ENCODE measurements around the gene CCL25. TPM values are rescaled to one million over a fixed set of nuclear protein-coding genes. Genes with fewer than 3 reads are reported as not detected.

CCL25 gene
- total and polyA plus RNA-seq, 2 of the 4 experiments (the other 2 are of a cell fraction) = not detected

- no CpG with 5 or more reads among the region's 5 CpGs for WGBS, 2 experiments (ENCODE audit: extremely low coverage in 2 of 2, insufficient read length in 1 of 2)
- H2BK20ac ChIP-seq (ENCODE audit: low read depth, low read length) = no peak overlapping the region
- in situ Hi-C loops (cut with MboI; ENCODE audit: low sequenced_read_pairs) = no loop called here
Measured at GRCh38 chr19:8023371-8023770, 29.2 kb upstream of the CCL25 start.

More at GRCh38 chr19:8023371-8023770, 29.2 kb upstream of the CCL25 start:
- Histone ChIP-seq H4K20me1 (ENCODE audit: insufficient read depth, low read length) (no peaks in the 10 kb centered on the region), H3K27me3 (ENCODE audit: control insufficient read depth, insufficient read depth, low read length) (no peaks in the 10 kb centered on the region), H3K9me1 (ENCODE audit: insufficient read depth, low read length) (no peaks in the 10 kb centered on the region; the same call in 1 of the 2 replicates), H3K4me2 (ENCODE audit: low read depth, low read length) (no peak overlapping the region), H2AFZ (replicated peaks; ENCODE audit: low read length, poor library complexity) (no peak overlapping the region), H3K14ac (replicated peaks; ENCODE audit: low read depth, low read length) (no peak overlapping the region), H2BK120ac (ENCODE audit: low read depth, low read length) (no peak overlapping the region), H3K23ac (ENCODE audit: low read depth, low read length) (no peak overlapping the region), H3K36me3 (ENCODE audit: control insufficient read depth, insufficient read depth, low read length) (no peaks in the 10 kb centered on the region), H3K4me1 (ENCODE audit: control insufficient read depth, insufficient read depth, low read length) (no peaks in the 10 kb centered on the region), H3K27ac (ENCODE audit: insufficient read depth, low read length) (no peak overlapping the region), H4K5ac (ENCODE audit: low read depth, low read length) (no peak overlapping the region), H4K91ac (ENCODE audit: insufficient read depth, low read depth, low read length) (no peak overlapping the region), H3K18ac (ENCODE audit: low read depth, low read length) (no peak overlapping the region), H3K79me1 (ENCODE audit: low read depth in 1 of 2, low read length in 2 of 2) (no peaks in the 10 kb centered on the region), H4K8ac (ENCODE audit: low read depth in 2 of 2, low read length in 2 of 2) (no peak overlapping the region), H3K56ac (ENCODE audit: extremely low read depth, insufficient read depth, low read length) (no peak overlapping the region), H2BK5ac (ENCODE audit: low read depth, low read length, poor library complexity, severe bottlenecking) (no peak overlapping the region), H3K9me3 (ENCODE audit: control insufficient read depth, insufficient read depth, low read length) (no peaks in the 10 kb centered on the region), H2AK5ac (ENCODE audit: low read depth, low read length) (no peak overlapping the region), H3K4ac (ENCODE audit: low read depth, low read length) (no peak overlapping the region), H2AK9ac (replicated peaks; ENCODE audit: low read depth, low read length, poor library complexity) (no peak overlapping the region), H3K4me3 (ENCODE audit: insufficient read depth, low read depth, low read length) (no peak overlapping the region), H3K9ac (ENCODE audit: low read depth, low read length) (no peak overlapping the region), H2BK15ac (ENCODE audit: low read depth, low read length) (no peak overlapping the region)
- dilution Hi-C loops (cut with HindIII; ENCODE audit: low sequenced_read_pairs, unreplicated experiment) = no loop called here
- ChIA-PET CTCF (no interaction called here), POLR2A (ENCODE audit: unreplicated experiment) (no interaction called here)
- TF ChIP-seq FOS (IDR thresholded peaks at IDR 0.05; ENCODE audit: low read depth, low read length) = no peak
- no peak for TF ChIP-seq CHD1 (IDR thresholded peaks at IDR 0.05; ENCODE audit: low read depth, low read length)
- TF ChIP-seq CTCF (conservative IDR thresholded peaks at IDR 0.05; ENCODE audit: low read depth, low read length) = no peak
- TF ChIP-seq MAFK (IDR thresholded peaks at IDR 0.05; ENCODE audit: low read depth, low read length) = no peak
- TF ChIP-seq BHLHE40 (IDR thresholded peaks at IDR 0.05; ENCODE audit: low read depth, low read length) = no peak
- TF ChIP-seq MXI1 (IDR thresholded peaks at IDR 0.05; ENCODE audit: borderline replicate concordance, low read depth, low read length) = no peak
- no peak for TF ChIP-seq POLR2A (IDR thresholded peaks at IDR 0.05; ENCODE audit: low read depth, low read length)
- TF ChIP-seq USF2 (IDR thresholded peaks at IDR 0.05; ENCODE audit: low read depth, low read length) = no peak
- TF ChIP-seq CEBPB (IDR thresholded peaks at IDR 0.05; ENCODE audit: low read depth, low read length) = no peak
- TF ChIP-seq RAD21 (IDR thresholded peaks at IDR 0.05; ENCODE audit: low read length) = no peak
- no peak for TF ChIP-seq MAZ (IDR thresholded peaks at IDR 0.05; ENCODE audit: borderline replicate concordance, low read depth, low read length)
- no peak for TF ChIP-seq NFE2L2 (IDR thresholded peaks at IDR 0.05; ENCODE audit: low read depth, low read length)
- no peak for TF ChIP-seq SMC3 (IDR thresholded peaks at IDR 0.05; ENCODE audit: low read depth, low read length)
- TF ChIP-seq RFX5 (IDR thresholded peaks at IDR 0.05; ENCODE audit: low read depth, low read length) = no peak
- TF ChIP-seq ELK1 (IDR thresholded peaks at IDR 0.05; ENCODE audit: borderline replicate concordance, low read depth, low read length) = no peak
- TF ChIP-seq RCOR1 (IDR thresholded peaks at IDR 0.05; ENCODE audit: insufficient replicate concordance, low read length) = no peak
- no peak for DNase-seq
- ATAC-seq (ENCODE audit: low read depth) = peak; percentile 27; the same call in 1 of the 2 replicates
- intact Hi-C loops (cut with micrococcal nuclease) = no loop called here
- BruUV-seq (replicated peaks) = no TSS peak
